IMR-90 (cell line): ENCODE results near the gene RNU6-8. TPM values are rescaled to one million over a fixed set of nuclear protein-coding genes. Genes with fewer than 3 reads are reported as not detected.

ENCODE experiments used
- ATAC-seq: fragments of 200-7000 bp; cut with Tn5 transposase; 2 replicates; pipeline ENCODE4 v1.9.1; 2020; ENCODE audit warnings: low read depth, mild to moderate bottlenecking, moderate library complexity
- BruUV-seq: library from RNA; stranded (reverse); fragments of 400-500 nt; replicated peaks from 2 replicates; lab custom pipeline; 2021; lab: Mats Ljungman, UMichigan
- CTCF ChIA-PET: fragments of 300-600 bp; formaldehyde crosslinking; extraction: SDS; loops from one replicate; lab custom pipeline; 2021; ENCODE audit warnings: antibody characterized with exemption; lab: Yijun Ruan, JAX
- POLR2A ChIA-PET: fragments of 300-600 bp; sonication (Branson Sonifier 250); formaldehyde crosslinking; loops from one replicate; lab custom pipeline; 2022; ENCODE audit warnings: antibody characterized with exemption; ENCODE audit not compliant: unreplicated experiment; lab: Charles Lee
- DNase-seq: peaks from one replicate; pipeline ENCODE4 v3.0.0; 2013
- H2AFZ ChIP-seq: replicated peaks from 2 replicates; pipeline ENCODE3; 2013; ENCODE audit warnings: low read length, mild to moderate bottlenecking; ENCODE audit not compliant: poor library complexity
- H2AK5ac ChIP-seq: 2 replicates; pipeline ENCODE4 v1.6.1; 2013; ENCODE audit warnings: low read depth, low read length, inconsistent platforms
- H2AK9ac ChIP-seq: replicated peaks from 2 replicates; pipeline ENCODE3; 2013; ENCODE audit warnings: mild to moderate bottlenecking, low read depth, low read length, moderate library complexity; ENCODE audit not compliant: poor library complexity
- H2BK120ac ChIP-seq: 2 replicates; pipeline ENCODE4 v1.6.1; 2013; ENCODE audit warnings: low read depth, low read length, inconsistent platforms
- H2BK15ac ChIP-seq: 3 replicates; pipeline ENCODE4 v1.6.1; 2013; ENCODE audit warnings: low read depth, low read length, inconsistent platforms
- H2BK20ac ChIP-seq: 2 replicates; pipeline ENCODE4 v1.6.1; 2013; ENCODE audit warnings: low read depth, mild to moderate bottlenecking, inconsistent platforms, low read length, moderate library complexity
- H2BK5ac ChIP-seq: 2 replicates; pipeline ENCODE4 v1.6.1; 2013; ENCODE audit warnings: mild to moderate bottlenecking, low read depth, low read length, inconsistent platforms; ENCODE audit not compliant: poor library complexity, severe bottlenecking
- H3K14ac ChIP-seq: replicated peaks from 2 replicates; pipeline ENCODE4 v1.6.1; 2013; ENCODE audit warnings: low read depth, low read length, inconsistent platforms
- H3K18ac ChIP-seq: 2 replicates; pipeline ENCODE4 v1.6.1; 2013; ENCODE audit warnings: low read depth, low read length, control low read depth
- H3K23ac ChIP-seq: 2 replicates; pipeline ENCODE4 v1.6.1; 2013; ENCODE audit warnings: low read depth, low read length, inconsistent platforms
- H3K27ac ChIP-seq: 2 replicates; pipeline ENCODE4 v1.5.1; 2013; ENCODE audit warnings: mild to moderate bottlenecking, control low read depth, low read length; ENCODE audit not compliant: insufficient read depth
- H3K27me3 ChIP-seq: 2 replicates; pipeline ENCODE4 v1.6.1; 2013; ENCODE audit warnings: low read length; ENCODE audit not compliant: control insufficient read depth, insufficient read depth
- H3K36me3 ChIP-seq: 2 replicates; pipeline ENCODE4 v1.6.1; 2013; ENCODE audit warnings: low read length, mixed read lengths; ENCODE audit not compliant: control insufficient read depth, insufficient read depth
- H3K4ac ChIP-seq: 2 replicates; pipeline ENCODE4 v1.6.1; 2013; ENCODE audit warnings: low read depth, low read length, inconsistent platforms
- H3K4me1 ChIP-seq: 2 replicates; pipeline ENCODE4 v1.6.1; 2013; ENCODE audit warnings: low read length, mixed read lengths; ENCODE audit not compliant: control insufficient read depth, insufficient read depth
- H3K4me2 ChIP-seq: 2 replicates; pipeline ENCODE4 v1.6.1; 2013; ENCODE audit warnings: low read depth, mild to moderate bottlenecking, control low read depth, low read length, moderate library complexity
- H3K4me3 ChIP-seq: 2 replicates; pipeline ENCODE4 v1.5.1; 2013; ENCODE audit warnings: low read depth, mild to moderate bottlenecking, control low read depth, low read length, moderate library complexity; ENCODE audit not compliant: insufficient read depth
- H3K56ac ChIP-seq: 2 replicates; pipeline ENCODE4 v1.6.1; 2013; ENCODE audit warnings: low read length, inconsistent platforms; ENCODE audit not compliant: insufficient read depth; ENCODE audit errors: extremely low read depth
- H3K79me1 ChIP-seq, 2 experiments: 2 replicates each; pipeline ENCODE4 v1.6.1; 2013; ENCODE audit warnings: low read length in 2 of 2, inconsistent platforms in 1 of 2, low read depth in 1 of 2
- H3K9ac ChIP-seq: 2 replicates; pipeline ENCODE4 v1.6.1; 2013; ENCODE audit warnings: low read depth, low read length, control low read depth
- H3K9me1 ChIP-seq: 2 replicates; pipeline ENCODE4 v1.6.1; 2013; ENCODE audit warnings: low read length, inconsistent platforms; ENCODE audit not compliant: insufficient read depth
- H3K9me3 ChIP-seq: 2 replicates; pipeline ENCODE4 v1.6.1; 2013; ENCODE audit warnings: low read length; ENCODE audit not compliant: control insufficient read depth, insufficient read depth
- H4K20me1 ChIP-seq: 2 replicates; pipeline ENCODE4 v1.6.1; 2013; ENCODE audit warnings: low read length, inconsistent platforms; ENCODE audit not compliant: insufficient read depth
- H4K5ac ChIP-seq: 2 replicates; pipeline ENCODE4 v1.6.1; 2013; ENCODE audit warnings: mild to moderate bottlenecking, low read depth, low read length, control low read depth
- H4K8ac ChIP-seq, 2 experiments: 2 replicates each; pipeline ENCODE4 v1.6.1; 2013; ENCODE audit warnings: low read depth in 2 of 2, low read length in 2 of 2, control low read depth in 1 of 2, inconsistent platforms in 1 of 2
- H4K91ac ChIP-seq: 2 replicates; pipeline ENCODE4 v1.6.1; 2013; ENCODE audit warnings: low read depth, low read length, inconsistent platforms; ENCODE audit not compliant: insufficient read depth
- CEBPB ChIP-seq: IDR thresholded peaks from 2 replicates; pipeline ENCODE4 v1.6.1; 2012; ENCODE audit warnings: low read depth, low read length, improper control_type of control experiment
- FOS ChIP-seq: fragments of 150-350 bp; IDR thresholded peaks from 2 replicates; pipeline ENCODE4 v1.6.1; 2016; ENCODE audit warnings: low read depth, low read length
- MAFK ChIP-seq: IDR thresholded peaks from 2 replicates; pipeline ENCODE4 v1.6.1; 2012; ENCODE audit warnings: low read depth, low read length, improper control_type of control experiment
- MXI1 ChIP-seq: IDR thresholded peaks from 2 replicates; pipeline ENCODE4 v1.6.1; 2012; ENCODE audit warnings: low read depth, mild to moderate bottlenecking, low read length, moderate library complexity, borderline replicate concordance
- WGBS, 2 experiments: methylation state at CpG; one replicate each; pipeline versions ENCODE4 v1.1.5 to v1.1.7; 2013; ENCODE audit warnings: missing lambda C conversion rate in 2 of 2; ENCODE audit not compliant: insufficient read length in 1 of 2; ENCODE audit errors: extremely low coverage in 2 of 2; 5-methylcytosine and 5-hydroxymethylcytosine counted together
- dilution Hi-C: fragments of 300-500 bp; cut with HindIII; formaldehyde crosslinking; loops from one replicate; pipeline ENCODE4 v1.14.3; 2018; ENCODE audit warnings: low sequenced_read_pairs; ENCODE audit not compliant: unreplicated experiment
- in situ Hi-C: fragments of 300-500 bp; cut with MboI; formaldehyde crosslinking; loops from 3 replicates; pipeline ENCODE4 v1.14.3; 2019; ENCODE audit warnings: low sequenced_read_pairs, inconsistent platforms, mixed read lengths
- intact Hi-C: fragments of 100-400 bp; cut with micrococcal nuclease; formaldehyde crosslinking; loops from 2 replicates; pipeline ENCODE4 v1.10.0; 2022
- polyA plus RNA-seq, 3 experiments: library from polyadenylated mRNA; depleted of rRNA; stranded (reverse); fragments of >200 nt; gene quantifications; 2 replicates each; pipeline ENCODE4 v1.2.3, GENCODE V29; 2012; ENCODE audit warnings: low replicate concordance in 1 of 3
- total RNA-seq: library from RNA; depleted of rRNA; stranded (reverse); fragments of >200 nt; gene quantifications from 2 replicates; pipeline ENCODE4 v1.2.3, GENCODE V29; 2012
- TF ChIP-seq, protein P1 (sequence below): conservative IDR thresholded peaks from 2 replicates; pipeline ENCODE4 v1.5.1; 2012; ENCODE audit warnings: mild to moderate bottlenecking, low read depth, low read length, improper control_type of control experiment
- TF ChIP-seq, protein P2 (sequence below): fragments of 150-350 bp; IDR thresholded peaks from 2 replicates; pipeline ENCODE4 v1.6.1; 2016; ENCODE audit warnings: low read depth, mild to moderate bottlenecking, low read length, moderate library complexity, borderline replicate concordance

The RNU6-8 gene
- total and polyA plus RNA-seq, 2 of the 4 experiments (the other 2 are of a cell fraction), result not detected

- H4K91ac ChIP-seq, result no peak overlapping the region
- BruUV-seq, result no TSS peak
- H2AK5ac ChIP-seq, result no peak overlapping the region
- peaks cover 2% of the 10 kb centered on the region; the same call in 1 of the 2 replicates for H3K27me3 ChIP-seq
- H3K4me3 ChIP-seq, result no peak overlapping the region
- in situ Hi-C loops (no loop called here), dilution Hi-C loops (no loop called here), intact Hi-C loops (no loop called here)
- H3K79me1 ChIP-seq, result no peaks in the 10 kb centered on the region
- H4K20me1 ChIP-seq, result no peaks in the 10 kb centered on the region
- no peaks in the 10 kb centered on the region for H3K36me3 ChIP-seq
- H3K4me2 ChIP-seq, result no peak overlapping the region
- H3K9me3 ChIP-seq, result no peaks in the 10 kb centered on the region
- H4K5ac ChIP-seq, result no peak overlapping the region
- H3K18ac ChIP-seq, result no peak overlapping the region
- ChIA-PET POLR2A (no interaction called here), CTCF (no interaction called here)
- DNase-seq (no peak), ATAC-seq (no peak)
- no peak overlapping the region for H2BK15ac ChIP-seq
- no peak overlapping the region for H2BK20ac ChIP-seq
- no CpG with 5 or more reads among the region's 1 CpG for WGBS, 2 experiments
- no peak overlapping the region for H4K8ac ChIP-seq
- no peaks in the 10 kb centered on the region for H3K4me1 ChIP-seq
- no peak overlapping the region for H3K4ac ChIP-seq
- H3K14ac ChIP-seq, result no peak overlapping the region
- H2BK120ac ChIP-seq, result no peak overlapping the region
- H3K56ac ChIP-seq, result no peak overlapping the region
- H3K9me1 ChIP-seq, result no peaks in the 10 kb centered on the region
- H2BK5ac ChIP-seq, result no peak overlapping the region
- no peak overlapping the region for H3K9ac ChIP-seq
- TF ChIP-seq CEBPB (no peak), MXI1 (no peak), FOS (no peak), MAFK (no peak)
- TF ChIP-seq, protein P1, sequence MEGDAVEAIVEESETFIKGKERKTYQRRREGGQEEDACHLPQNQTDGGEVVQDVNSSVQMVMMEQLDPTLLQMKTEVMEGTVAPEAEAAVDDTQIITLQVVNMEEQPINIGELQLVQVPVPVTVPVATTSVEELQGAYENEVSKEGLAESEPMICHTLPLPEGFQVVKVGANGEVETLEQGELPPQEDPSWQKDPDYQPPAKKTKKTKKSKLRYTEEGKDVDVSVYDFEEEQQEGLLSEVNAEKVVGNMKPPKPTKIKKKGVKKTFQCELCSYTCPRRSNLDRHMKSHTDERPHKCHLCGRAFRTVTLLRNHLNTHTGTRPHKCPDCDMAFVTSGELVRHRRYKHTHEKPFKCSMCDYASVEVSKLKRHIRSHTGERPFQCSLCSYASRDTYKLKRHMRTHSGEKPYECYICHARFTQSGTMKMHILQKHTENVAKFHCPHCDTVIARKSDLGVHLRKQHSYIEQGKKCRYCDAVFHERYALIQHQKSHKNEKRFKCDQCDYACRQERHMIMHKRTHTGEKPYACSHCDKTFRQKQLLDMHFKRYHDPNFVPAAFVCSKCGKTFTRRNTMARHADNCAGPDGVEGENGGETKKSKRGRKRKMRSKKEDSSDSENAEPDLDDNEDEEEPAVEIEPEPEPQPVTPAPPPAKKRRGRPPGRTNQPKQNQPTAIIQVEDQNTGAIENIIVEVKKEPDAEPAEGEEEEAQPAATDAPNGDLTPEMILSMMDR, result no peak
- TF ChIP-seq, protein P2, sequence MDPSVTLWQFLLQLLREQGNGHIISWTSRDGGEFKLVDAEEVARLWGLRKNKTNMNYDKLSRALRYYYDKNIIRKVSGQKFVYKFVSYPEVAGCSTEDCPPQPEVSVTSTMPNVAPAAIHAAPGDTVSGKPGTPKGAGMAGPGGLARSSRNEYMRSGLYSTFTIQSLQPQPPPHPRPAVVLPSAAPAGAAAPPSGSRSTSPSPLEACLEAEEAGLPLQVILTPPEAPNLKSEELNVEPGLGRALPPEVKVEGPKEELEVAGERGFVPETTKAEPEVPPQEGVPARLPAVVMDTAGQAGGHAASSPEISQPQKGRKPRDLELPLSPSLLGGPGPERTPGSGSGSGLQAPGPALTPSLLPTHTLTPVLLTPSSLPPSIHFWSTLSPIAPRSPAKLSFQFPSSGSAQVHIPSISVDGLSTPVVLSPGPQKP, result no peak
- H3K27ac ChIP-seq, result no peak overlapping the region
- no peak overlapping the region for H2AK9ac ChIP-seq
- H3K23ac ChIP-seq, result no peak overlapping the region
- no peak overlapping the region for H2AFZ ChIP-seq
Observed at GRCh38 chr14:32195636-32196035, 7.4 kb downstream of the RNU6-8 start.
